ENCODE data around the gene DOCK9. TPM values are rescaled to one million over a fixed set of nuclear protein-coding genes. Genes with fewer than 3 reads are reported as not detected.

DOCK9 gene
- total RNA-seq, 4 donors from 2014 or later = 79.1 to 197 (median 107) TPM

DNA sequence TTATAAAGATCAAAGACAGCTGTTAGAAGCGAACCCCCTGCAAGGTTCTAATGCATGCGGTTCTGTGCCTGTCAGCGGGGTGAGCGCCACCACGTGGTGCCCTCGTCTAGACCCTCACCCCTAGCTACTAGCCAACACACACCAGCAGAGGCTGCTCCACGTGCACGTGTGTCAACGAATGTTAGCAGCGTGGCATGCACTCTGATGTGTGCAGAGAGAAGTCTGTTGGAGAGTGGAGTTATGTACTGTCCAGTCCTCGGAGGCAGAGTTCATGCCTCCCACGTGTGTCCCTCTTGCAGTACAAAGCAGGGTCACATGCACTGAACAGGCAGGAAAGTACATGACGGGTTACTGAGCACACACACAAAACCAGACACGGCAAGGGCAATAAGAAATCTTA, 150.4 kb downstream of the DOCK9 start:
- no peaks in the 10 kb centered on the region for H3K27me3 ChIP-seq
- H3K9me3 ChIP-seq = no peaks in the 10 kb centered on the region
- no peaks in the 10 kb centered on the region for H3K4me1 ChIP-seq
- intact Hi-C loops (cut with DNase I; ENCODE audit: low total_unique reads) = no loop called here
- no peak for TF ChIP-seq POLR2A (IDR thresholded peaks at IDR 0.05)
- TF ChIP-seq CTCF (IDR thresholded peaks at IDR 0.05) = no peak
- no peaks in the 10 kb centered on the region for H3K36me3 ChIP-seq
- no peak overlapping the region for H3K4me3 ChIP-seq
- no peak for DNase-seq
- H3K27ac ChIP-seq = no peak overlapping the region

- no peaks in the 10 kb centered on the region for H3K4me1 ChIP-seq
- no peaks in the 10 kb centered on the region for H3K36me3 ChIP-seq
- intact Hi-C loops (cut with DNase I; ENCODE audit: low total_unique reads) = no loop called here
- no peak overlapping the region for H3K4me3 ChIP-seq
- no peak overlapping the region for H3K27ac ChIP-seq
- H3K9me3 ChIP-seq = no peaks in the 10 kb centered on the region
- H3K27me3 ChIP-seq = no peaks in the 10 kb centered on the region
- TF ChIP-seq POLR2A (IDR thresholded peaks at IDR 0.05) = no peak
- no peak for TF ChIP-seq CTCF (IDR thresholded peaks at IDR 0.05)
- DNase-seq = no peak
Observed at GRCh38 chr13:98826146-98826545, 151.7 kb downstream of the DOCK9 start.

GRCh38 chr13:98825659-98826058, 152.2 kb downstream of the DOCK9 start:
- Histone ChIP-seq H3K9me3 (no peaks in the 10 kb centered on the region), H3K27ac (no peak overlapping the region), H3K36me3 (no peaks in the 10 kb centered on the region), H3K4me3 (no peak overlapping the region), H3K27me3 (no peaks in the 10 kb centered on the region), H3K4me1 (no peaks in the 10 kb centered on the region)
- DNase-seq = no peak
- no peak for TF ChIP-seq POLR2A (IDR thresholded peaks at IDR 0.05)
- no peak for TF ChIP-seq CTCF (IDR thresholded peaks at IDR 0.05)
- intact Hi-C loops (cut with DNase I; ENCODE audit: low total_unique reads) = no loop called here

DNA sequence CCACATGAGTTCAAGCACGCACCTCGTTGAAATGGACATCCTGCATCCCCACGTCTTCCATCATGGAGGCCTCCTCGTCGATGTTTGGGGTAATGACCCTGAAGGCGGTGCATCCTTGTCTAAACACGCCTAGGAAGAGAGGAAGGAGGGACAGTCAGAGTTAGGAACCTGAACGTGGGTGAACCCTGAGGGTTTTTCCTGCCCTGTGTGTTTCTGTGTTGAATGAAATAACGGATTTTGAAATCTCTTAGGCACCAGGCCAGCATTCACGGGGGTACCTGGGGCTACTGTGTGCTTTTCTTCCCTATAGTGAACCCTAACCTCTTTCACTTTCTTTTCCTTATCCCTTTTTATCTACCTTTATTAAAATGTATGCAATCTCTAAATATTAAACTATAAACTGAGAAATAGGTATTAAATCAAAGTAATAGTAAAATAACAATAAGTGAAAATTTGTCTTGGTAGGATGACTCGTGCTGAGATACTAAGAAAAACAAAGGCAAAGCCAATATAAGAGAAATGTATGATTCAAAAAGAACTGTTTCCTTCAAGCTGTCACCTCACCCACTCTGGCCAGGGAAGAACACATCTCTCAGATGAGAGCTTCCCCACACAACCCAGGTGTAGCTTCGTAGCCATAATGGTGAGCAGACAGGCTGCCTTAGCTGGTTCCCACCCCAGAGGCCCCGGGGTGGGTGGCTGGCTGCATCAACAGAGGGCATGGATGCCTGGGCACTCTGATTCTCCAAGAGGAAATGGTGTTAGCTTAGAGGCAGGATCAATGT, 153.3 kb downstream of the DOCK9 start:
- H3K27me3 ChIP-seq = no peaks in the 10 kb centered on the region
- intact Hi-C loops (cut with DNase I; ENCODE audit: low total_unique reads) = no loop called here
- DNase-seq = no peak
- TF ChIP-seq POLR2A (IDR thresholded peaks at IDR 0.05) = no peak
- no peaks in the 10 kb centered on the region for H3K36me3 ChIP-seq
- H3K27ac ChIP-seq = no peak overlapping the region
- H3K4me3 ChIP-seq = no peak overlapping the region
- no peaks in the 10 kb centered on the region for H3K9me3 ChIP-seq
- H3K4me1 ChIP-seq = no peaks in the 10 kb centered on the region

DNA sequence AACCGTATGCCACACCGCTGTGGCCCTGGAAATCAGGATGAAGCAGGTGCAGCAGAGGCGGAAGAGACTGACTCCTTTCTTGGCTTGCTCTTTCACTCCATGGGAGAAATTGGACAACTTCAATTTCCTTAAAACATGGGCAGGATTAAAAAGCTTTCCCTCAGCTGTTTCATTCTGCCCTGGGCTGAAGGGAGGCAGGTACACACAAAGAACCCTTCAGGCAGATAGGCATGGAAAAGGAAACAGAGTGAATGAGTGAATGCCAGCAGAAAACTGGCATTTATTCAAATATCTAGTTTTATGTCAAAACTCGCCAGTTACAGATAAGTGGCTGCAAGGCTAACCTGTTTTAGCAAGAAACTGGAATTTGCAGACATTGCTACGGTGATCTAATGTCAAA, 154.4 kb downstream of the DOCK9 start:
- no peak overlapping the region for H3K4me3 ChIP-seq
- H3K27me3 ChIP-seq = no peaks in the 10 kb centered on the region
- H3K9me3 ChIP-seq = no peaks in the 10 kb centered on the region
- no peaks in the 10 kb centered on the region for H3K4me1 ChIP-seq
- TF ChIP-seq POLR2A (IDR thresholded peaks at IDR 0.05) = no peak
- no peak overlapping the region for H3K27ac ChIP-seq
- DNase-seq = no peak
- intact Hi-C loops (cut with DNase I; ENCODE audit: low total_unique reads) = no loop called here
- no peaks in the 10 kb centered on the region for H3K36me3 ChIP-seq

GRCh38 chr13:98822225-98822606, 155.6 kb downstream of the DOCK9 start:
- H3K36me3 ChIP-seq = no peaks in the 10 kb centered on the region
- H3K9me3 ChIP-seq = no peaks in the 10 kb centered on the region
- H3K4me1 ChIP-seq = no peaks in the 10 kb centered on the region
- H3K27ac ChIP-seq = peak overlapping the region; percentile 23 to 69
- intact Hi-C loops (cut with DNase I; ENCODE audit: low total_unique reads) = no loop called here
- no peak overlapping the region for H3K4me3 ChIP-seq
- TF ChIP-seq CTCF (IDR thresholded peaks at IDR 0.05) (no peak), POLR2A (IDR thresholded peaks at IDR 0.05) (no peak)
- no peak for DNase-seq
- H3K27me3 ChIP-seq = no peaks in the 10 kb centered on the region

Measured in uterus (tissue), 4 donors.